Activated CD8-positive, alpha-beta memory T cell treated with anti-CD3 and anti-CD28 coated beads, Interleukin-2, amount 50 U/mL, for 1 hour (primary cell): ENCODE results near the gene FAM184A.

Experiments used
- DNase-seq: peaks from one replicate; pipeline ENCODE4 v3.0.0-alpha.2; 2020; ENCODE audit errors: extremely low read depth

The FAM184A gene

GRCh38 chr6:119096721-119097565, 18.5 kb upstream of the FAM184A start:
- DNase-seq: no peak

GRCh38 chr6:119090256-119090655, 11.8 kb upstream of the FAM184A start:
- DNase-seq: no peak

GRCh38 chr6:119084784-119085183, 6.3 kb upstream of the FAM184A start:
- DNase-seq: no peak

DNA sequence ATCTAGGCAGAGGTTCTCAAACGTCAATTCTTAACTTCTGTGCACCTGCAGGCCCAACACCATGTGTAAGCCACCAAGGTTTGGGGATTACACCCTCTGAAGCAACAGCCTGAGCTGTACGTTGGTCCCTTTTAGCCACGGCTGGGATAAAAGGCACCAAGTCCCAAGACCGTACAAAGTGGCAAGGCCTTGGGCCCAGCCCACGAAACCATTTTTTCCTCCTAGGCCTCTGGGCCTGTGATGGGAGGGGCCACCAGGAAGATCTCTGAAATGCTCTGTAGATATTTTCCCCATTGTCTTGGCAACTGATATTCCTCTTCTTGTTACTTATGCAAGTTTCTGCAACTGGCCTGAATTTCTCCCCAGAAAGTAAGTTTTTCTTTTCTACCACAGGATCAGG, 4.5 kb upstream of the FAM184A start:
- no peak for DNase-seq

- DNase-seq: no peak
These were observed 882 bp upstream of the FAM184A start for GRCh38 chr6:119079283-119079809.

DNA sequence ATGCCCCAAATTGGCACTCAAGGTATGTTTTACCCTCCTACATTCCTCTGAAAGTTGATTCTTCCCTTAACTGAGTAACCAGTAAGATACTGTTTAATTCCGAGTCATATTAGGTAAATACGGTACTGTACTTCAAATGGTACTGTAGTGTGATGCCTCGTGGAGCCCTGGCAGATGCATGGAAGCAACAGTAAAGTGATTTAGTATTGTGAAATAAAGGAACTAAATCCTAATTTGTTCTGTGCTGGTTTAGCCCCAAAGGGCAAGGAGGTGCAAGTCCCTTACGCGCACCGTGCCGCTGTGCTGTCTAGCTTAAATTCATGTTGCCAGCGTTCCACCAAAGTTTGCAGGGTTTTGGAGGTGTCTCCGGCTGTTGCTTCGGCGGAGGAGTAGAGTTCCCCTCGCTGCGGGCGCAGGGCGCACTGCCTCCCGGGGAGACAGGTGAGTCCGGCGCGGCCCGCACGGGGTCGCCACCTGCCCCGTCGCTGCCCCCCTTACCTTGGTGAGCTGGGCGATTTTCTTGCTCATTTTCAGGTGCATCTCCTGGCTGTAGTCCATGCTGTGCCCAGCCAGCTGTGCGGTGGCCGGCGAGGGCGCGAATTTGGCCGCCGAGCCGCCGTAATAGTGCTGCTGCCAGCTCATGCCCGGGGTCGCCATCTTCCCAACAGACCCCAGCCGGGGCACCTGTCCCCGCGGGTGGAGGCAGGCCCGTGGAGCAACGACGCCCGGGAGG, 655 bp downstream of the FAM184A start:
- DNase-seq: no peak

DNA sequence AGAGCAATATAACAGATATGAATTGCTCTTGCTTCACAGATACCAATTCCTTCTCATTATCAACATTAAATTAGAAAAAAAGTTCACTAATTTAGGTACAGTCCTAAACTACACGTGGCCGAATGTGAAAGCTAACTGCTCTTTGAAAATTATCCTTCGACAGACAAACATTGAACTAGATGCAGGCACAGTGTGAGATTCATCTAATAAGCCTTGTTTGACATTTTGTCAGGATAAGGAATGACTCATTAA, 1.1 kb downstream of the FAM184A start:
- DNase-seq: no peak

DNA sequence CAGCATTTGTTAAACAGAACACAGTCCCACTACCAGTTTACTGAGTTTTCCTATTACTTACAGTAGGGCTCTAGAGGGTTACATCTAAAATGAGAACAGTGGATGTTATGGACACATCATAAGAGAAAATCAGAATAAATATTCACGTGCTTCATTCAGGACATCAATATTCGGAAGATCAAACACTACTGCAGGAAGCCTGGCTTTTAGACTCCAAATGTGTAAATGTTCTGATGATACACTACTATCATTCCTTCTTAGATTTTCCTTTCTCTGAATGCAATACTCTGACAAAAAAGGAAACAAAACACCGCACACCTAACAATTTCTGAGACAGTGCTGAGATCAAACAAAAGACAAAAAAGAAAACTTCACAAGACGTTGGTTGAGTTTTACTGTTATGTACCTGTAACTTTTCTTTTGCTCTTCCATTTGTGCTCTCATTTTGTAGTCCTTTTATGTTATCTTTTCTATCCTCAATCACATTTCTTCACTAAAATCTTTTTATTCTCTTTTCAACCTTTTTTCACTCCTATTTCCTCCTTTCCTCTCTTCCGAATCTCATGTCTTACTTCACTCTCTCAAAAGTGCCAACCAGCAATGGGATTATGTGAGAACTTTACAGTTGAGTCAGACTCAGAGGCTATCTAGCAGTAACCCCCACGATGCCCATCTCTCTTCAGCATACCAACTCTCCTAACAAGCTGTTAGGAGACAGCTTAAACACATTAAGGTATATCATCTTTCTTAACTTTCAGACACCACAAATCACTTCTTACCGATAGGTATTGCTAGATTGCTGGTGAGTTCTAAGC, 1.7 kb downstream of the FAM184A start:
- no peak for DNase-seq

DNA sequence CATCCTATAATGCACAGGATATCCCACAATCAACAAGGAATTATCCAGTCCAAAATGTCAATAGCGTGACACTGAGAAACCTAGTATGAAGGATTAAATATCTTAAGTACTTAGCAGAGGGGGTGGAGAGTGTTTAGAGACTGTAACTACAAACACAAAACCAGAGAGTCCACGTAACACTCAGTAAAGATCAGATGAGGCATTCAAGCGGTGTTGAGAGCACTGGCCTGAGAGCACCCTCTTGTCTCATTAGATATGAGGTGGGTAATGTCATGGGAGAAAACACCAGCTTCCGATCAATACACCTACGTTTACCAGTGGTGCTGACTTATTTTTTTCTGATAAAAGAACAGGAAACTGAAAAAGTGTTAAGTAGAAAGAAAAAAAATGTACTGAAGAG, 2.3 kb downstream of the FAM184A start:
- no peak for DNase-seq

- no peak for DNase-seq
These were observed 3.1 kb downstream of the FAM184A start for GRCh38 chr6:119075200-119075981.

- no peak for DNase-seq
These were observed 5.0 kb downstream of the FAM184A start for GRCh38 chr6:119073307-119074051.

DNA sequence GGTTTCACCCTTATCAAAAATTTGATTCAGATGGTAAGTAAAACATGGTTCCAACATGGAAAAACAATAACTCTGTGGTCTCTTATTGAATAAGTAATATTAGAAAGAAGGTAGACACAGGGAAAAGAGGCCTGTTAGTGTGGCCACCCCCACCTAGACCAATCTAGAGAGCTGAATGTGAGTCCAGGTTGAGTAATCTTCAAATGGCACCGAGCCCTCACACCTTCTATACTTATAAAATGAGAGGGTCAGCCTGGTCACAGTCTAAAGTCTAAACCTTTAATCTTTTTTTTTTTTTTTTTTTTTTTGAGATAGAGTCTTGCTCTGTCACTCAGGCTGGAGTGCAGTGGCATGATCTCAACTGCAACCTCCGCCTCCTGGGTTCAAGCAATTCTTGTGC, 6.9 kb downstream of the FAM184A start:
- DNase-seq: no peak

DNA sequence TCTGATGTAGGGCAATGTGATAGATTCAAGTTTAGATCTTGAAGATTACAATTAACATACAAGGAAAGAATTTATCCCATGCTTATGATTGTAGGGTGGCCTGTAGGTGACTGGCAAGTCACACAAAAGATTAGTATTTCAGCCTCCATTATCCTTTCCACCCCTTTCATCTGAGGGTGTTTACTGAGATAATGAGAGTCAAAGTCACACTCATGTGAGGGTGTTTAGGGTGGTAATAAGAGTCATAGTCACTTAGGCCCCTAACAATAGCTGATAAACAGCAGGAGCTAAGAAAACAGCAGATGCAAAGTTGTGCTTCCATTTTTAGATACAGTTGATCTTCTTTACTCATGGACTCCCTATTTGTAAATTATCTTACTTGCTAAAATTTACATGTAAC, 11.4 kb downstream of the FAM184A start:
- no peak for DNase-seq

- no peak for DNase-seq
These were observed 11.9 kb downstream of the FAM184A start for GRCh38 chr6:119066517-119066916.

GRCh38 chr6:119065955-119066354, 12.5 kb downstream of the FAM184A start:
- no peak for DNase-seq

DNA sequence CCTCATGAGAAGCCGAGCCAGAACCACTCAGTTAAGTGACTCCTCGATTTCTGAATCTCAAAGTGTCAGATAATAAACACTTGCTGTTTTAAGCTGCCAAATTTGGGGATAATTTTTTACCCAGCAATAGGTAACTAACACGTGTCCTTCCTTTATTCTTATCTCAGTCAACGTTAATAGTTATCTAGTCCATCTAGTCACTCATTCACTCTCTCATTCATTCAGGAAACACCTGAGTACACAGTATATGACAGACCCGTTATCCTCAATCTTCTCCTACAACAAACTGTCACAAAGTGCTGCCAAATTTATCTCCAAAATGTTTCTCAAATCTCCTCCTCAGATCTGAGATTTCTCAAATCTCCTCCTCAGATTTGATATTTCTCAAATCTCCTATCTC, 13.1 kb downstream of the FAM184A start:
- no peak for DNase-seq

DNA sequence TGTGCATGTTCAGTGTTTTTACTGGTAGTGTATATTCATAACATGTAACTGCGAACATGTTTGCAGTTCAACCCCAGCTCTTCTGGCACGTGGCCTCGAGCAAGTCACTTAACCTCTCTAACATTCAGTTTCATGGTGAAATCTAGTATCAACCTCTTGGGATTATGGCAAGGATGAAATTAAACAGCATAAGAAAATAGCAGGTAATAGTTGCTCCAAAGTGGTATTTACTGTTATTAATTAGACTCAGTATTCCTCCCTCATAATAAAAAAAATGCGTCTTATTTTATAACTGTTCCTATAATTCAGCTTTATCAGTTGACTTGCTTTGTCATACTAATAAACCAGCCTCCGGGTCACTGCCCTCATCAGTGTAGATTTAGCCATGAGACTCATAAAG, 15.0 kb downstream of the FAM184A start:
- DNase-seq: no peak

DNA sequence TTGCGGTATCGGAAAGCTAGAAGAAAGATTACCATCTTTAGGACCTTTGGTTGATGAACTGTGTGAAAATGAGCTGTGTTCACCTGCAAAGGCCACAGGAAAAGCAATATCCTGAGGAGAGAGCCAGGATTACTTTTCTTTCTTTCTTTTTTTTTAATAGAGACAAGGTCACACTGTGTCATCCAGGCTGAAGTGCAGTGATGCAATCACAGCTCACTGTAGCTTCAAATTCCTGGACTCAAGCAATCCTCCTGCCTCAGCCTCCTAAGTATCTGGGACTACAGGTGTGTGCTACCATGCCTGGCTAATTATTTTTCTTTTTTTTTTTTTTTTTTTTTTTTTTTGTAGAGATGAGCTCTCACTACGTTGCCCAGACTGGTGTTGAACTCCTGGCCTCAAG, 17.2 kb downstream of the FAM184A start:
- no peak for DNase-seq

DNA sequence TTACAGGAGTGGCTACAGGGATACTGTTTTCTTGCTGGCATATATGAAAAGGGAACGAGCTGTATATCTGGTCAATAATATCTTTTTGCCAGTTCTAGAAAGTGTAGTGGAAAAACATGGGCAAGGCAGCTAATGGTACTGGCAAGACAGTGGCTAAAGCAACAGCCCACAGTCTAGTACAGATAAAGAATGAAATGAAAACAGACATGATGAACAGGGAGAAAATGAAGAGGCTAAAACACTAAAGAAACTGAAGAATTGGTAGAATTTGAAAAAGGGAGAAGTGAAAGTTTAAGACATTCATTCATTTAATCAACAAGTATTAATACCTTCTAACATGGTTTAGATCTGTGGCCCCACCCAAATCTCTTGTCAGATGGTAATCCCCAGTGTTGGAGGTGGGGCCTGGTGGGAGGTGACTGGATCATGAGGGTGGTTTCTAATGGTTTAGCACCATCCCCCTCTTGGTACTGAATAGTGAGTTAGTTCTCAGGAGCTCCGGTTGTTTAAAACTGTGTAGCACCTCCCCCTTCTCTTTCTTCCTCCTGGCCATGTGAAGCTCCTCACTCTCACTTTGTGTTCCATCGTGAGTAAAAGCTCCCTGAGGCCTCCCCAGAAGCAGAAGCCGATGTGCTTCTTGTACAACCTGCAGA, 18.1 kb downstream of the FAM184A start:
- no peak for DNase-seq

DNA sequence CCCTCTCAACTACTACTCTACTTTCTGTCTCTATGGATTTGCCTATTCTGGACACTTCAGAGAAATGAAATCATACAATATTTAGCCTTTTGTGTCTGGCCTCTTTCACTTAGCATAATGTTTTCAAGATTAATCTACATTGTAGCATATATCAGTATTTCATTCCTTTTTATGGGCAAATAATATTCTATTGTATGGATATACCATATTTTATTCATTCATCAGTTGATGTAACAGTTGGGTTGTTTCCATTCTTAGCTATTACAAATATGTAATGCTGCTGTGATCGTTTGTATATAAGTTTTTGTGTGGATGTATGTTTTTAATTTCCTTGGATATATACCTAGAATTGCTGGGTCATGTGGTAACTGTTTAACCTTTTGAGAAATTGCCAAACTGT, 23.4 kb downstream of the FAM184A start:
- DNase-seq: no peak
